Measurements from ENCODE around the gene RNF144A.

GRCh38 chr2:6877402-6878304, 39.6 kb upstream of the RNF144A start, which contains the start of gene RSAD2:
- no peak for TF ChIP-seq CTCF (IDR thresholded peaks at IDR 0.05)
- no peak for TF ChIP-seq POLR2A (IDR thresholded peaks at IDR 0.05)

Data from right lobe of liver (tissue), 4 donors.